T-helper 9 cell (primary cell): ENCODE data around the gene HS3ST4.

Source experiments
- DNase-seq: peaks from one replicate; pipeline ENCODE4 v3.0.0-alpha.2; 2020
- total RNA-seq, 2 donors: gene quantifications; one replicate each; lab custom pipeline; 2026; lab: John Stamatoyannopoulos, UW

The HS3ST4 gene
- total RNA-seq = 0 reads per million in 2 donors

DNA sequence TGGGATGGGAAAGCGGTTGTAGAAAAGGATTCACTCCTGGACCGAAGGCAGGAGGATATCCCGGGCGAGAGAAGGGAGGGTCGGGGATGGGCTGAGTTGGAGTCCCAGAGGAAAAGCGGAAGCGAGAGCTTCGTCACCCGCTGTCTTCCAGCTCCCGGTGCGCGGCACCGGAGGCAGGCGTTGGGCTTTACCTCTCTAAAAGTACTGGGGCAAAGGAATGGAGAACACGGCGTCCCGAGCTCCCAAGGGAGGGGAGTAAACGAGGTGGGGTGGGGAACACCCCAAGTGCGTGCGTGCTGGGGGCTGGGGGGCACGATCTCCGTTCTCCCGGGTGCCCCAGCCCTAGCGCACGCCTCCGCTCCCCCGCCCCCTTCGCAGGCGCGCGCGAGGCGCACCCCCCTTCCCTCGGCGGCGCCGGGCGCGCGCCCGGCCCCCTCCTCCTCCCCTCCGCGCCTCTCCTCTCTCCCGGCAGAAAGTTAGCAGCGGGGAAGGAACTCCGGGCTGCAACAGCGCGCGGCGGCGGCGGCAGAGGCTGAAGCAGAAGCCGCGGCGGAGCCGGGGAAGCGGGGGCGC is at the start of gene HS3ST4:
Gene HS3ST4 (plus strand): TSS at position 441 of the 573 bp plus-strand sequence.
- no peak for DNase-seq

DNA sequence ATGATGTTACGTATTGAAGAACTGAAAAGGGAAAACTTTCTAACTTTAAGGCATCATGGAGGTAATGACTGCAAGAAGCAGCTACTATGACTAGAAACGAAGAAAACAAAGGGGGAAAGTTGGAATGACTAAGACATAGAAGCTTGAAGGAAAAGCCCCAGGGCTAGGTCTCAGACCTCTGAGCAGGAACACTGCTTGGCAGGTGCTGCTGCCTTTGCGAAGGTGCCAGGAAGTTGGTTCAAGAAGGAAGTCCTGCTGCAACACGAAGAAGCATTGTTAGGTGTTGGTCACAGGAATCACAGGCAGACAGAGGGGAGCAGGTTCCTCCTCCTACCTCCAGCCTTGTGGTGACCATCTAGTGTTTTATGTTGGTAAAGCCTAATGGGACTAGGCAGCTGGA is 48.1 kb upstream of the HS3ST4 start:
- DNase-seq = no peak

DNA sequence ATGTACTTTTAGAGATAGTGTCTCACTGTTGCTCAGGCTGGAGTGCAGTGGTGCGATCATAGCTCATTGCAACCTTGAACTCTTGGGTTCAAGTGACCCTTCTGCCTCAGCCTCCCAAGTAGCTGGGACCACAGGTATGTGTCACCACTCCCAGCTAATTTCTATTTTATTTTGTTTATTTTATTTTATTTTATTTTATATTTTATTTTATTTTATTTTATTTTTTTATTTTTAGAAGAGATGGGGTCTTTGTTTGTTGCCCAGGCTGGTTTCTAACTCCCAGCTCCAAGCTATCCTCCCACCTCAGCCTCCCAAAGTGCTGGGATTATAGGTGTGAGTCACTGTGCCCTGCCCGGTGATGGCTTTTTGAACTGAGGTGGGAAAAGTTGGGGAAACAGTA is 35.1 kb upstream of the HS3ST4 start:
- no peak for DNase-seq

DNA sequence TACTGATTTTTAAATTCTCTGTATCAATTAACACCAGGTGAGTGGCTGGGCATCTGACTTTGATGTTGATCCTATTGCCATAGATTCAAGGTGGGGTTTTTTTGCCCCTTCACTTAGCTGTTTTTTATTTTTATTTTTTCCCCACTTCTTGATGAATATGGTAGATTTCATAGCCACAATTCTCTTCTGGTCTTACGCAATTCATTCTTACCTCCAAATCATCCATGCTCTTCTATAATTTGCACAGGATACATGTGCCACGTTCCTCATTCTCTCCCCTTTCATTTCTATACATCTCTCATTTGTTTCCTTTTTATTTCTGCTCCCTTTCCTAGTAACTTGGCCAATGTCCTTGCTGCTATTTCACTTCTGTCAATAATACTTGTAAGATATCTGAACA is 14.9 kb upstream of the HS3ST4 start:
- no peak for DNase-seq

DNA sequence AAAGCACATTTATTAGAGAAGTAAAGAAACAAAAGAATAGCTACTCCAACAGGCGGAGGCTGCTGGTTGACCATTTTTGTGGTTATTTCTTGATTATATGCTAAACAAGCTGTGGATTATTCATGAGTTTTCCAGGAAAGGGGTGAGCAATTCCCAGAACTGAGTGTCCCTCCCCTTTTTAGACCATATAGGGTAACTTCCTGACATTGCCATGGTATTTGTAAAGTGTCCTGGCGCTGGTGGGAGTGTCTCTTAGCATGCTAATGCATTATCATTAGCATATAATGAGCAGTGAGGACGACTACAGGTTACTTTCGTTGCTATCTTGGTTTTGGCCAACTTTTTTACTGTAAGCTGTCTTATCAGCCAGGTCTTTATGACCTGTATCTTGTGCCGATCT is 12.2 kb upstream of the HS3ST4 start:
- no peak for DNase-seq

DNA sequence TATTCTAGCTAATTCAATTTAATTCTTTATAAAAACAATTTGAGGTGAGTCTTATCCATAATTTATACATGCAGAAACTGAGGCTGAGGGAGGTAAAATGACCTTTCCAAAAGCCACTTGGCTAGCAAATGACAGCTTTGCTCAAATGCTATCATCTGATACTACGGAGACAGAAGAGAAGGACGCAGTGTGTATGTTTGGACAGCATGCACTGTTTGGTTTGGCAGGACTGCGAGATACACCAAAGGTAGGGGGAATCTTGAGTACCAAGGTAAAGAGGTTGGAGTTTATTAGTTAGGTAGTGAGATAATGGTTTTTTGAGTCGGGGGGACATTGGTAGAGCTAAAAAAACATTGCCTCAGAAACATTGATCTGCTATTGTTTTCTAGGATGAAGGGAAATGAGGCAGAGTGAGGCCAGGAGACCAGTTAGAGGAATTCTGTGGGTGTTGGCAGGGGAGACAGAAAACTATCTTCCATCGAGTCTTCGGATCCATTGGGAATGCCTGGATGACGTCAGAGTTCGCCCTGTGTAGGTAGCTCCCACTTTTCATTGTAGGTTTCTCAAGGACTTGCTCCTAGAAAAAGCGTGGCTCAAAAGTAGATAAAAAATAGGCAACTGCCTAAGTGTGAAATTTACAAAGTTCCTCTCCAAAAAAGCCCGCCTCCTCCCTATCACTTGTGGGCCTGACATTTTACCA is 2.5 kb upstream of the HS3ST4 start:
- DNase-seq = no peak

DNA sequence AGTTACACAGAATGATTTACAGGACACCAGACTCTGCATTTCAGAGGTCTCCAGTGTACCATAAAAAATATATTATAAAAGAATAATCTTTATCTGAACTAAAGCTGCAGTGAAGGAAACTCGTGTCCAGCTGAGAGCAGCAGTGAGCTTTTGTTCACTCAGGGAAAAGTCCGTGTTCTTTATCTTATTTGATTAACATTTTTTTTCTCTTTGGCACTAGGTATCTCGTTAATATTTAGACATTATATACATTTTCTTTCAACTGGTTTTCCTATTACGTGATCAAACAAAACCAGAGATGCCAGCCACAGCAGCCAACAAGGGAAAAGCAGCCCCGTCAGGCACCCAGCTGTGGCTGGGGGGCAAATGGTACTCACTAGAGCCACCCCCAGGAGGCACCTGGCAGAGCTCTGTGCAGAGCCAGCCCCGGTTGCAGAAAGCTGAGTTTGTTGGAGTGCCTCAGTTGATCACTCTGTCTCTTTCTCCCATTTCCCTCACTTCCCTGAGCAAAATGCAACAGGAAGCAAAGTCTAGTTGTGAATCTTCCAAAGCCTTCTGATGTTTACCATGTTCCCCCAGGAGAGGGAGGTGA is 1.1 kb upstream of the HS3ST4 start:
- no peak for DNase-seq

DNA sequence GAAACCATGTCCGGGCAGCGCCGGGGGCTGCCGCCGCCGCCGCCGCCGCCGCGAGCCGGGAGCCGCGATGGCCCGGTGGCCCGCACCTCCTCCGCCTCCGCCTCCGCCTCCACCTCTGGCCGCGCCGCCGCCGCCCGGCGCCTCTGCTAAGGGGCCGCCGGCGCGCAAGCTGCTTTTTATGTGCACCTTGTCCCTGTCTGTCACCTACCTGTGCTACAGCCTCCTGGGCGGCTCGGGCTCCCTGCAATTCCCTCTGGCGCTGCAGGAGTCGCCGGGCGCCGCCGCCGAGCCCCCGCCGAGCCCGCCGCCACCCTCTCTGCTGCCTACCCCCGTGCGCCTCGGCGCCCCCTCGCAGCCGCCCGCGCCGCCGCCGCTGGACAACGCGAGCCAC is 587 bp downstream of the HS3ST4 start:
- no peak for DNase-seq

DNA sequence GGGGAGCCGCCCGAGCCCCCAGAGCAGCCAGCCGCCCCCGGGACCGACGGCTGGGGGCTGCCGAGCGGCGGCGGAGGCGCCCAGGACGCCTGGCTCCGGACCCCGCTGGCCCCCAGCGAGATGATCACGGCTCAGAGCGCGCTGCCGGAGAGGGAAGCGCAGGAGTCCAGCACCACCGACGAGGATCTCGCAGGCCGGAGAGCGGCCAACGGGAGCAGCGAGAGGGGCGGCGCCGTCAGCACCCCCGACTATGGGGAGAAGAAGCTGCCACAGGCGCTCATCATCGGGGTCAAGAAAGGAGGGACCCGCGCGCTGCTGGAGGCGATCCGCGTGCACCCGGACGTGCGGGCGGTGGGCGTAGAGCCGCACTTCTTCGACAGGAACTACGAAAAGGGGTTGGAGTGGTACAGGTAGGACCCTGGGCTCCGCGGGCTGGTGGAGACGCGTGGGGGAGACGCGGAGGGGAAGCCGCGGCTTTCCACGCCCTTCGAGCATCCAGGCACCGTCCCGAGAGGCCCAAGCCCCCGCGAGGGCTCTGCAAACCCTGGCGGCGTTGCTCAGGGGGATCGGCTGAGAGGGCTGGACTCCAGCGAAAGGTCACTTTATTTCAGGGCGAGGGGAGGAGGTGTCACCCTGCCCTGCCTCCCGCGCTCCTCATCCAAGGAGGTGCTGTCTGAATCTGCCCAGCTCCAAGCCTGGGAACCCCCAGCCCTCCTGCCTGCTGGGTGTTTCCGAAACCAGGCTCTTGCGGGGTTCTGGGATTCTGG is 1.2 kb downstream of the HS3ST4 start:
- no peak for DNase-seq

DNA sequence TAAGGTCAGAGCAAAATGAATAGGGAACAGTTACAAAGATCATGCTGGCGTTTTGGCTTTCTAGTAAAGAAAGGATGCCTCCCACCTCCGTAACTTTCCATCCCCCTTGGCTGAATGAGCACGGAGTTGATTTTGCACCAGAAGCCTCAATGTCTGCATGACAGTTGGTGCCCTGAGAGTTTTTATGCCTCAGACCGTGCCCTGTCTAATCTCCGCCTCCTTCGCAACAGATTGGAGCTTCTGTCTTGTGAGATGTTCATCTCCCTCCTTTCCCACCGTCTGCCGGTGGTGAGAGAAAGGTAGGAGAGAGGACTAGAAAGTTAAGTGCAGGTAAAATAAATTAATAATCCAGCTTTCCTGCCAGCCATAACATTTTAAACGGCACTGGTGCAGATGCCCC is 1.9 kb downstream of the HS3ST4 start:
- DNase-seq = no peak

DNA sequence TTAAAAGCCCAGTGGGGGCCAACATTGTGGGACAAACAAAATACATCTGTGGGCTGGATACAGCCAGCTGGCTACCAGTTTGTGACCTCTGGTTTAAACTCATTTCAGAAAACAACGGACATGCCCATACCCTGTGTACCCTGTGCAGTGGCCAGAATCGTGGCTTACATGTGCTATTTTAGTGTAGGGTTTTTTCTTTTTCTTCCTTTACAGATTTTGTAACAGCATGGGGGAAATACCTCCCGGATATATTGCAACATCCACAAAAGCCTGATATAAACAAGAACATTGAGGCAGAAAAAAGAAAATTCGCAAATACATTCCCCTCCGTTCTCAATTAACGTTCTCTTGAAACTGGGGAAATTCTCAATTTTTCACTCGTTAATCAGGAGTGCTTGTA is 7.3 kb downstream of the HS3ST4 start:
- DNase-seq = no peak

DNA sequence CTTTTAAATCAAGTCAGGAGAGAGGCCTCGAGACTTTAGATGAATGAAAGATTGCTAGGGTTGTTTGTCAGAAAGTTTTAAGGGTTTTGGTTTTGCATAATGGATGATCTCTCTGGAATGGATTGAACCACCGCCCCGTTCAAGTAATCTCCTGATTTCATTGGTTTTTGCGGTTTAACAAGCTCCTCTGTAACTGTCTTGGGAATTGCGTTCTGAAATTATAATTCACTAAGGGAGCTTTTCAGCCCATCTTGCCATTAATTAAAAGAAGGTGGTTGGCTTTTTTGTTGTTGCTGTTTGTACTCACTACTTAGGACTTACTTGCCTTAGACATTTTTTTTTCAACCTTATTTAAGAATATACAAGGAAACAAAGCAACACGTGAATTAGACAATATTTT is 8.8 kb downstream of the HS3ST4 start:
- no peak for DNase-seq

DNA sequence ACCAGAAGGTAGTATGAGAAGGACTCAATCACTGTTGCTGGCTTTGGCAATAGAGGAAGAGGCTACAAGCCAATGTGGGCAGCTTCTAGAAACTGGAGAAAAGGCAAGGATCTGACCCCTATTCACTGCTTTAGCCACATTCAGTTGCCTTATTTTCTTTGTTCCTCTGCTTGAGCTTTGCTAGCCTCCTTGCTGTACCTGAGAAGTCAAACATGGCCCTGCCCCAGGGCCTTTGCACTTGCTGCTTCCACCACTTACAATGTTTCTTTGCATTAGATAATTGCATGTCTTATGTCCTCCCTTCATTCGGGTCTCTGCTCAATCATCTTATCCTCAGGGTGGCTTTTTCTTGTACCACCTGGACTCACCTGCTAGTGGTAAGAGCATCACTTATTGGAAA is 15.8 kb downstream of the HS3ST4 start:
- no peak for DNase-seq

DNA sequence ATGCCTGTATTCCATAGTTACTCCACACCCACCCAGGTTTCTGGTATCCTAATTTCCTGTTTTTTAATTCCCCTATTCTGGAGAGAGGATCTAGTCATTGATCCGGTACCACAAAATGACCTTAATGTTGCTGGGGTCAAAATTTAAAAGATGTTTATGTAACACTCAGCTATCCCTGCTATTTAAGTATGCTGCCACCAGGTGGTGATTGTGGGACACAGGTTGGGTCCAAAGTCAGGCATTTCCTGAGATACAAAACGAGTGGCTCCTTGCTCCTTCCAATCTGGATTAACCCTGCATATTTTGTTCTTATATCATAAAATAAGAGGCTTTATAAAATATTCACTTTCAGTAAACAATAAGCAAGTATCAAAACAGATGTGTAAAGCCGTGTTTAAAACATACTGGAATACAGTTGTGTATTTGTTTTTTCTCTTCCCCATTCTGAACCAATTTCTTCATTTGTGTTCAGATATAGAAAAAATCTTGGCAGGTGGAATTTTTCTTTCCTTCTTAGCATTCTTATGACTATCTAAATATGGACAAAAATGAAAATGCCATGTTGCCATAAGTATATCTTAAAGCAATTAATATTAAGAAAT is 16.3 kb downstream of the HS3ST4 start:
- DNase-seq = no peak

DNA sequence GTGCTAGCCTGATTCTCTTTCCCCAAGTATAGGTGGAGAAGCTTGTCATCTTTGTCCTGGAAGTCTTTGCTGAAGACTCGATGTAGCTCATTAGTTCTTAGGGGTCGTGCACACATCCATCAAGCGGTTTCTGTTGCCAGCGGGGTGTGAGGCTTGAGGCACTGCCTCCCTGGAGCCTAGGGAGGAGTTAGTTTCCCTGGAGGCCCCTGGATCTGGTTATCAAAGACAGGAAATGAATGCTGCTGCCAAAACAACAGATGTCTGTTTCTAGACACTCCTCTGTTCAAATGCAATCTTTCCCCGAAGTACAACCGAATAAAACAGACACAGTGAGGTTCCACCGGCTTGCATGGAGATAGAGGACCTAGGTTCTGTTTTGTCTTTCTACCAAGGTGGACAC is 17.5 kb downstream of the HS3ST4 start:
- DNase-seq = no peak

DNA sequence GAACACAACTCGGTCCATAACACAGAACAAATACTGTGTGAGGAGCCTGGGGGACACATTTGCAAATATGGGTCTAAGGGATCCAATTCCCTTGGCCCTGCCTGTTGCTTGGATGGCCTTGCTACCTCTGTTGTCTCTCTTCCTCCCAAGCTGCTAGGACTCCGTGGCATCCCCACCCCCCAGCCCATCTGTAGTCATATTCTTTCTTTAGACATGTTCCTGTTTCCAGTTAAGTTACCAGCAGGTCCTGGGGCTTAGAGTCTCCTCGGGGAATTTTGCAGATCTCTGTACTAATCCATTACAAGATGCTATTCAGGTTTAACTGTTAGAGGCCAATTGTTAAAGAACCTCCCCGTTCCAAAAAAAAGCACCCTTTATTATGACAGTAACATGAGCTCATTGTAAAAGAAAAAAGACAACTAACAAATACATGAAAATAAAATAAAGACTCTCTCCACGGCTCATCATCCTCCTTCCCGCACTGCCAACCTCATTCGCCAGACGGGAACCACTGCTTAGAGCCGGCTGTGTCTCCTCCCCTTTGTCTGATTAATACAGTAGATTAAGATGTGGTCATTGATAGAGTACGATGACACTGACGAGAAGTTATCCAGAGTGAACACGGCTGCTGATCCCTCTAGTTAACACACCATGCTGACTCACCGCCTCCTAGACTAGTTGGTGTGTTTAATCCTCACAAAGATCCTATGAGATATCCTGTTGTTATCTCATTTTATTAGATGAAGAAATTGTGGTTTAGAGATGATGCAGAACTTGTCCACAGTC is 22.2 kb downstream of the HS3ST4 start:
- DNase-seq = no peak

DNA sequence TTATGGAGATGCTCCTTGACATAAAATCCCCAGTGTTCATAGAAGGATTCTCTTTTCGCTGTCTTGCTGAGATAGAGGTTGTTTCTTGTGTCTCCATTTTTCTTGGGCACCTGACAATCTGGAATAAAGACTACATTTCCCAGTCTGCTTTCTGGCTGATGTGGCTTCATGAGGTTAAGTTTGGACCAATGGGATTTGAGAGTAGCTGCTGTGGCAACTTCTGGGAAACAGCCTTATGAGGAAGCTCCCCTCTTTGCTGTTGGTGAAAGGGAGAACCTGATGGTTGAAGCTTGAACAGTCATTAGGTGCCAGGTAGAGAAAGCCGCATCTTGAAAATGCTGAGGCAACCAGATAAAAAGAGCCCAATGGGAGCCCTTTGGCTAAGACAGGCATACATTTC is 24.4 kb downstream of the HS3ST4 start:
- no peak for DNase-seq

DNA sequence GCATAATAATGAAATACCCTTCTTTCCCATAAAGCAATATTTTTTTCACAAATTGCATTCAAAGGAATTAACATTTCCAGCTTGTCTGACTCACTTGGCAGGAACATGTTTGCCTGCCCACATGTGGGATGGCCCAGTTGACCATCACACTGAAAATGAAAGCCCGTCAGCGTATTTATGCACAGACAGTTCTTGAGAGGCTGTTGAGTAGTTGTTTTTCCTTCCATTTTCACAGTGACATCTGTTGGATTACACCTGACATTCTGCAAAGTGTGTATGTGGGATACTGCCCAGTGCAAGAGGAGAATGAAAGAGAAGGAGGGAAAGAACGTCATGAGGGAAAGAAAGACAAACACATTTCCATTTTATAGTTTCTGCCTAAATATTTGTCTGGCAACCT is 29.7 kb downstream of the HS3ST4 start:
- DNase-seq = no peak

DNA sequence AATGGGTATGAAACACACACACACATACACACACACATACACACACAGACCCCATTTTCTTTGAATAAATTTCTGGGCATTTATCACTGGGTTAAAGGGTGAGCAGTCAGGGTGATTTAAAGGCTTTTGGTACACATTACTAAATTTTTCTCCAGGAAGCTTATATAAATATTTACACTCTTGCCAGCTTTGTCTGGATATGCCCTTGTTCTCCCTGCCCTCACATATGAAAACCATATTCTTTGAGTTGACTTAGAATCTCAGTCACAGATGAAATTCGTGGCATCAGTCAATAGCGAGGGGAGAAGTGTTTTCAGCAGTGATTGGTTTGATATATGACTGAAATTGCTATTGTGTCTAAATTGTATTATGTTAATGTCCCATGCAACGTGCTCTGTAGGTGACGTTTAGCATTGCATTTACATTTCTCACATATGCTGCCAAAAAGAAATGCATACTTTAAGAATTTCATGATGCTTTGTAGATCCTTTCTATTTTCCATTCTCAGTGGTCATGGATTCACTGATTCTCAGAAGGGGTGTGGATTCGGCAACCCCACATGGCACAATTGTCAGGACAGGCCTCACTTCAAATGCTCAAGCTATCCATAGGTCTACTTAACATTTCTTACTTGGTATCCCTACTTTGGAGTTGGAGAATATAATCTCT is 34.8 kb downstream of the HS3ST4 start:
- DNase-seq = no peak

DNA sequence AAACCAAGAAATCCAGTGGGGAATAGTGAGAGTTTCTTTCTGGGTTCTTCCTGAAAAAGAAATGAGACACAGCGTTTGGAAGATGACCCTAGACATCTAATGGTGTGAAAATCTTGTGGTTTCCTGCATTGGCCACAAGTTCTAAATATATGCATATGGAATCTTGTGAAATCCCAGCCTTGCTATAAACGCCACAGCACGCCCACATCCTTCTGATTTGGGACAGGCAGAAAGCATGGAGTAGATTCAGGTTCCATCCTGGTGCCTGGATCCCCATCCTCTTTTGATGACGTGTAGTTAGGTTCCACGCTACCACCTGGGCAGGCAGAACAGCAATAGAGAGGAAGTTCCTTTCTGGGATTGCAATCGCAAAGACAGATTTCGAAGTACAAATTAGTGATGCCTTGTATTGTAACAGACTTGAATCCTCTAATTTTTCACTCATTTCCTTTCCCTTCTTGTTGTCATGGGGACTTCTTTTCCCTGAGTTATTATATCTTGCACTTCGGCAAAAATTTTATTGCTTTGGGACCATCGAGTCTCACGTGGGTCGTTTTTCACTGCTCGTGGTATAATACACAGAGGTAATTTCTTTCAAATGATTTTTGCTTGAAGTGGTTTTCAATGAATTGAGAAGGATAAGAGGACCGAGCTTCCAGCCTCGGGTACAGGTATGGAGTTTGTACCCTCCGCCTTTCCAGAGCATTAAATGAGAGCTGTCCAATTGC is 37.6 kb downstream of the HS3ST4 start:
- no peak for DNase-seq

DNA sequence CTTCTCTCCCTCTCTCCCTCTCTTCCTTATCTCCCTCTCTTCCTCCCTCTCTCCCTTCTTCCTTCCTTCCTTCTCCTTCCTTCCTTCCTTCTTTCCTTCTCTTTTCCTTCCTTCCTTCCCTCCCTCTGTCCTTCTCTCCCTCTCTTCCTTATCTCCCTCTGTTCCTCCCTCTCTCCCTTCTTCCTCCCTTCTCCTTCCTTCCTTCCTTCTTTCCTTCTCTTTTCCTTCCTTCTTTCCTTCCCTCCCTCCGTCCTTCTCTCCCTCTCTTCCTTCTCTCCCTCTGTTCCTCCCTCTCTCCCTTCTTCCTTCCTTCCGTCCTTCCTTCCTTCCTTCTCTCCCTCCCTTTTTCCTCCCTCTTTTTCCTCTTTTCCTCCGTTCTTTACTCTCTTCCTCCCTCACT is 38.6 kb downstream of the HS3ST4 start:
- no peak for DNase-seq
